WTC11 (cell line): ENCODE results near the gene ZNF438. TPM values are rescaled to one million over a fixed set of nuclear protein-coding genes. Genes with fewer than 3 reads are reported as not detected.

Experiments
- ATAC-seq: fragments of 200-7000 bp; cut with Tn5 transposase; 2 replicates; pipeline ENCODE4 v1.10.0; 2021; ENCODE audit warnings: mild to moderate bottlenecking, moderate library complexity
- CTCF ChIA-PET: fragments of 300-600 bp; sonication (Branson Sonifier 250); formaldehyde crosslinking; loops from one replicate; lab custom pipeline; 2021; ENCODE audit warnings: antibody characterized with exemption; lab: Charles Lee
- POLR2A ChIA-PET: fragments of 350-600 bp; sonication (Branson Sonifier 250); formaldehyde crosslinking; loops from one replicate; lab custom pipeline; 2021; ENCODE audit warnings: antibody characterized with exemption; lab: Charles Lee
- DNase-seq: peaks from one replicate; pipeline ENCODE4 v3.0.0; 2021; ENCODE audit warnings: low spot score
- H3K27ac Mint-ChIP-seq: 2 replicates; pipeline ENCODE4 v1.8.0; 2021; ENCODE audit warnings: mixed read lengths
- H3K27me3 Mint-ChIP-seq: 2 replicates; pipeline ENCODE4 v1.8.0; 2021; ENCODE audit warnings: low read depth, mild to moderate bottlenecking, moderate library complexity, mixed read lengths
- H3K36me3 Mint-ChIP-seq: 2 replicates; pipeline ENCODE4 v1.8.0; 2021; ENCODE audit warnings: mixed read lengths
- H3K4me1 Mint-ChIP-seq: 2 replicates; pipeline ENCODE4 v1.8.0; 2022; ENCODE audit warnings: mixed read lengths
- H3K4me3 Mint-ChIP-seq: 2 replicates; pipeline ENCODE4 v1.8.0; 2021; ENCODE audit warnings: mild to moderate bottlenecking, moderate library complexity, mixed read lengths
- H3K9me3 Mint-ChIP-seq: 2 replicates; pipeline ENCODE4 v1.8.0; 2021; ENCODE audit warnings: mixed read lengths
- CREB1 ChIP-seq: sonication (generic); formaldehyde crosslinking; IDR thresholded peaks from 2 replicates; pipeline ENCODE4 v1.8.0; 2023; ENCODE audit warnings: mild to moderate bottlenecking, missing genetic modification reagents
- CREM ChIP-seq: sonication (generic); formaldehyde crosslinking; IDR thresholded peaks from 2 replicates; pipeline ENCODE4 v1.8.1; 2022; ENCODE audit warnings: mild to moderate bottlenecking, missing genetic modification reagents, moderate library complexity
- ESRRA ChIP-seq: sonication (generic); formaldehyde crosslinking; IDR thresholded peaks from 2 replicates; pipeline ENCODE4 v1.8.1; 2022; ENCODE audit warnings: mild to moderate bottlenecking, missing genetic modification reagents, borderline replicate concordance
- FOXJ3 ChIP-seq: sonication (generic); formaldehyde crosslinking; IDR thresholded peaks from 2 replicates; pipeline ENCODE4 v1.9.0; 2021; ENCODE audit warnings: missing genetic modification reagents, mild to moderate bottlenecking, borderline replicate concordance
- FOXK1 ChIP-seq: sonication (generic); formaldehyde crosslinking; IDR thresholded peaks from 2 replicates; pipeline ENCODE4 v1.8.0; 2022; ENCODE audit warnings: mild to moderate bottlenecking, moderate library complexity, missing genetic modification reagents
- GABPB1 ChIP-seq: sonication (generic); formaldehyde crosslinking; IDR thresholded peaks from 2 replicates; pipeline ENCODE4 v1.8.1; 2023; ENCODE audit warnings: mild to moderate bottlenecking, missing genetic modification reagents
- GRHL2 ChIP-seq: fragments of 250-450 bp; sonication (Bioruptor Pico); IDR thresholded peaks from 2 replicates; pipeline ENCODE4 v1.8.0; 2022; ENCODE audit warnings: mild to moderate bottlenecking, moderate library complexity; ENCODE audit not compliant: insufficient replicate concordance, severe bottlenecking
- RELA ChIP-seq: sonication (generic); formaldehyde crosslinking; IDR thresholded peaks from 2 replicates; pipeline ENCODE4 v1.8.1; 2022; ENCODE audit warnings: missing genetic modification reagents, mild to moderate bottlenecking, borderline replicate concordance
- TEAD1 ChIP-seq: sonication (generic); formaldehyde crosslinking; IDR thresholded peaks from 2 replicates; pipeline ENCODE4 v1.8.0; 2022; ENCODE audit warnings: mild to moderate bottlenecking, missing genetic modification reagents
- ZBTB21 ChIP-seq: sonication (generic); formaldehyde crosslinking; IDR thresholded peaks from 2 replicates; pipeline ENCODE4 v1.8.1; 2023; ENCODE audit warnings: mild to moderate bottlenecking, missing genetic modification reagents, borderline replicate concordance
- total RNA-seq: library from RNA; stranded (reverse); gene quantifications from 3 replicates; pipeline ENCODE4 v1.2.3, GENCODE V29; 2021
- TF ChIP-seq, protein P1 (sequence below): sonication (generic); formaldehyde crosslinking; IDR thresholded peaks from 2 replicates; pipeline ENCODE4 v1.8.0; 2023; ENCODE audit warnings: mild to moderate bottlenecking, missing genetic modification reagents
- TF ChIP-seq, protein P2 (sequence below): fragments of 250-450 bp; sonication (Bioruptor Pico); conservative IDR thresholded peaks from 2 replicates; pipeline ENCODE4 v1.9.0; 2021; ENCODE audit warnings: mild to moderate bottlenecking
- TF ChIP-seq, protein P3 (sequence below): sonication (generic); formaldehyde crosslinking; IDR thresholded peaks from 2 replicates; pipeline ENCODE4 v1.8.1; 2022; ENCODE audit warnings: mild to moderate bottlenecking, moderate library complexity, missing genetic modification reagents
- TF ChIP-seq, protein P4 (sequence below): sonication (generic); formaldehyde crosslinking; IDR thresholded peaks from 2 replicates; pipeline ENCODE4 v1.8.1; 2023; ENCODE audit warnings: mild to moderate bottlenecking, missing genetic modification reagents, moderate library complexity
- TF ChIP-seq, protein P5 (sequence below): fragments of 200-600 bp; IDR thresholded peaks from 2 replicates; pipeline ENCODE4 v1.8.0; 2022; ENCODE audit warnings: antibody characterized with exemption
- TF ChIP-seq, protein P6 (sequence below): sonication (generic); formaldehyde crosslinking; IDR thresholded peaks from 2 replicates; pipeline ENCODE4 v1.8.1; 2023; ENCODE audit warnings: mild to moderate bottlenecking, missing genetic modification reagents, borderline replicate concordance
- TF ChIP-seq, protein P7 (sequence below): fragments of 250-450 bp; sonication (Bioruptor Pico); IDR thresholded peaks from 2 replicates; pipeline ENCODE4 v1.9.0; 2021; ENCODE audit warnings: moderate library complexity, mild to moderate bottlenecking, inconsistent platforms, borderline replicate concordance

ZNF438 gene
- total RNA-seq, 1 experiment from 2014 or later: 1.9 TPM

DNA sequence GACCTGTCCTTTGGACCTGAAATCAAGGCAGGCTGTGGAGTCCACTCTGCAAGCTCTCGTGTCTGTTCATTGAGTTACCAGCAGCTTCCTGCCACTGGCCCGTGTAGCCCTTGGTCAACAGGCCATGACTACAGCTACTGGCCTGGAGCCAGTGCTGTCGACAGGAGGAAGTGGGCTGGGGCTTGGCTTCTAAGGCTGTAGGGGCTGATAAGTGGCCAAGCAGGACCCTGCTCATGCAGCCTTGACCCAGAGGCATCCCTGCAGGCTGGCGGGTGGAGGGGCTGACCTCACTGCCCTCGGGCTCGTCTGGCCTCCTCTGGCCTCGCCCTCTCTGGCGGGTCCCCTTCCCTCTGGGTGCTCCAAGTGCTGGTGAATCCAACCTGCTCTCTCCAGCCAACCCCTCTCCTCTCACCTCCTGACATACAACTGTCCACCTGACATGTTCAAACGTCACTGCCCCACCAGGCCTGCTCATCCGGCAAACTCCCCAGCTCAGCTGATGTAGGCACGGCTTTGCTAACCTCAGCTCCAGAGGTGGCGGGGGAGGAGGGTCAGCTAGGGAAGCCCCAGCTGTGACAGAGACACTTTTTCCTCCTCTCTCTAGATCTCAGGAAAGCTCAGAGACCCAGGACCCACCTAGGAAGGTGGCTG is 213.5 kb downstream of the ZNF438 start:
- no peak overlapping the region for H3K4me3 Mint-ChIP-seq
- ChIA-PET CTCF (no interaction called here), POLR2A (no interaction called here)
- H3K27me3 Mint-ChIP-seq: peaks cover 16% of the 10 kb centered on the region
- TF ChIP-seq, protein P1, sequence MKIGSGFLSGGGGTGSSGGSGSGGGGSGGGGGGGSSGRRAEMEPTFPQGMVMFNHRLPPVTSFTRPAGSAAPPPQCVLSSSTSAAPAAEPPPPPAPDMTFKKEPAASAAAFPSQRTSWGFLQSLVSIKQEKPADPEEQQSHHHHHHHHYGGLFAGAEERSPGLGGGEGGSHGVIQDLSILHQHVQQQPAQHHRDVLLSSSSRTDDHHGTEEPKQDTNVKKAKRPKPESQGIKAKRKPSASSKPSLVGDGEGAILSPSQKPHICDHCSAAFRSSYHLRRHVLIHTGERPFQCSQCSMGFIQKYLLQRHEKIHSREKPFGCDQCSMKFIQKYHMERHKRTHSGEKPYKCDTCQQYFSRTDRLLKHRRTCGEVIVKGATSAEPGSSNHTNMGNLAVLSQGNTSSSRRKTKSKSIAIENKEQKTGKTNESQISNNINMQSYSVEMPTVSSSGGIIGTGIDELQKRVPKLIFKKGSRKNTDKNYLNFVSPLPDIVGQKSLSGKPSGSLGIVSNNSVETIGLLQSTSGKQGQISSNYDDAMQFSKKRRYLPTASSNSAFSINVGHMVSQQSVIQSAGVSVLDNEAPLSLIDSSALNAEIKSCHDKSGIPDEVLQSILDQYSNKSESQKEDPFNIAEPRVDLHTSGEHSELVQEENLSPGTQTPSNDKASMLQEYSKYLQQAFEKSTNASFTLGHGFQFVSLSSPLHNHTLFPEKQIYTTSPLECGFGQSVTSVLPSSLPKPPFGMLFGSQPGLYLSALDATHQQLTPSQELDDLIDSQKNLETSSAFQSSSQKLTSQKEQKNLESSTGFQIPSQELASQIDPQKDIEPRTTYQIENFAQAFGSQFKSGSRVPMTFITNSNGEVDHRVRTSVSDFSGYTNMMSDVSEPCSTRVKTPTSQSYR (CRISPR knock-in tag): no peak
- TF ChIP-seq, protein P2, sequence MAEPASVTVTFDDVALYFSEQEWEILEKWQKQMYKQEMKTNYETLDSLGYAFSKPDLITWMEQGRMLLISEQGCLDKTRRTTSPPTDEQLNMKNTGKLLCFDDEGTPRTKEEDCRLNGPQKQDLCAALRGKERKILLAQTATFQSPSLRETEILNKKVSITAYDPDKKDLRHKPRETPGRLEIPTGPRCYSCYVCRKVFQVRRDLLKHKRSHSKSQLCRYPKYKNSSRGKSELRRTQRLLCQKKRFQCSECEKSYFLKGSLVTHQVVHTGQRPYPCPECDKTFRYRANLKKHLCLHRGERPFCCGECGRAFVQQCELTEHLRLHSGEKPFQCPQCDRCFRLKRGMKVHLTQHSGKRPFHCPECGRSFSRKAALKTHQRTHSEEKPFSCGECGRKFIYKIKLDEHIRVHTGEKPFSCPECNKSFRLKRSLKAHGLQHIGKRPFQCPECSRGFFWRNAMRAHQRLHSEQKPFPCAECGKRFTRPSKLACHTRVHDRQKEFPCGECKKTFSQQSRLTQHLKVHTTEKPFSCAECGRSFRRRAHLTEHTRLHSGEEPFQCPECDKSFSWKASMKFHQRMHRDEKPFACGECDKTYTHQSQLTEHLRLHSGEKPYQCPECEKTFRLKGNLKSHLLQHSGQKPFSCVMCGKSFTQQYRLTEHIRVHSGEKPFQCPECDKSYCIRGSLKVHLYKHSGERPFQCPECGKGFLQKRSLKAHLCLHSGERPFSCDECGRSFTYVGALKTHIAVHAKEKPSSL (CRISPR knock-in tag): no peak
- TF ChIP-seq, protein P3, sequence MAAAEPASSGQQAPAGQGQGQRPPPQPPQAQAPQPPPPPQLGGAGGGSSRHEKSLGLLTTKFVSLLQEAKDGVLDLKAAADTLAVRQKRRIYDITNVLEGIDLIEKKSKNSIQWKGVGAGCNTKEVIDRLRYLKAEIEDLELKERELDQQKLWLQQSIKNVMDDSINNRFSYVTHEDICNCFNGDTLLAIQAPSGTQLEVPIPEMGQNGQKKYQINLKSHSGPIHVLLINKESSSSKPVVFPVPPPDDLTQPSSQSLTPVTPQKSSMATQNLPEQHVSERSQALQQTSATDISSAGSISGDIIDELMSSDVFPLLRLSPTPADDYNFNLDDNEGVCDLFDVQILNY (CRISPR knock-in tag): no peak
- no peaks in the 10 kb centered on the region for H3K9me3 Mint-ChIP-seq
- H3K4me1 Mint-ChIP-seq: peaks cover 17% of the 10 kb centered on the region
- H3K36me3 Mint-ChIP-seq: no peaks in the 10 kb centered on the region
- H3K27ac Mint-ChIP-seq: no peak overlapping the region
- no peak for ATAC-seq
- no peak for DNase-seq

DNA sequence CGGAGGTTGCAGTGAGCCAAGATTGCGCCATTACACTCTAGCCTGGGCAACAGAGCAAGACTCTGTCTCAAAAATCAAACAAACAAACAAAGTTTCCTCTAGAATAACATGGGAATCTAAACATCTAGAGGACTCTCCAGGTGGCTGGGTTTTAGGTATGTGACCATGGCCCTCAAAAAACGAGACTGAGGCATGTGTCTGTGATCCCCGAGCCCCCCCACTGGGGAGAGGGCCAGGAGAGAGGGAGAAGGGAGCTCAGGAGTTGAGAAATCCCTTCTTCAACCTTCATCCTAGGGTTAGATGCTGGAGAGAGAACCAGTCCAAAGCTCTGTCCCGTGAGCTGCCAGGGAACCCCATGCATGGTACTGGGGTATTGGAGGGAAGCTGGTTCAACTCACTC is 214.1 kb downstream of the ZNF438 start:
- H3K27me3 Mint-ChIP-seq: peaks cover 11% of the 10 kb centered on the region
- H3K4me3 Mint-ChIP-seq: no peak overlapping the region
- no peak overlapping the region for H3K27ac Mint-ChIP-seq
- peaks cover 20% of the 10 kb centered on the region for H3K4me1 Mint-ChIP-seq
- ATAC-seq (no peak), DNase-seq (no peak)
- H3K9me3 Mint-ChIP-seq: no peaks in the 10 kb centered on the region
- no peak for TF ChIP-seq ESRRA (CRISPR knock-in tag)
- TF ChIP-seq RELA (CRISPR knock-in tag): no peak
- TF ChIP-seq CREB1: no peak
- TF ChIP-seq GRHL2: no peak
- no peak for TF ChIP-seq GABPB1 (CRISPR knock-in tag)
- TF ChIP-seq ZBTB21 (CRISPR knock-in tag): no peak
- no peak for TF ChIP-seq TEAD1 (CRISPR knock-in tag)
- no peak for TF ChIP-seq FOXJ3
- TF ChIP-seq, protein P4, sequence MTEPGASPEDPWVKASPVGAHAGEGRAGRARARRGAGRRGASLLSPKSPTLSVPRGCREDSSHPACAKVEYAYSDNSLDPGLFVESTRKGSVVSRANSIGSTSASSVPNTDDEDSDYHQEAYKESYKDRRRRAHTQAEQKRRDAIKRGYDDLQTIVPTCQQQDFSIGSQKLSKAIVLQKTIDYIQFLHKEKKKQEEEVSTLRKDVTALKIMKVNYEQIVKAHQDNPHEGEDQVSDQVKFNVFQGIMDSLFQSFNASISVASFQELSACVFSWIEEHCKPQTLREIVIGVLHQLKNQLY (CRISPR knock-in tag): no peak
- TF ChIP-seq, protein P5, sequence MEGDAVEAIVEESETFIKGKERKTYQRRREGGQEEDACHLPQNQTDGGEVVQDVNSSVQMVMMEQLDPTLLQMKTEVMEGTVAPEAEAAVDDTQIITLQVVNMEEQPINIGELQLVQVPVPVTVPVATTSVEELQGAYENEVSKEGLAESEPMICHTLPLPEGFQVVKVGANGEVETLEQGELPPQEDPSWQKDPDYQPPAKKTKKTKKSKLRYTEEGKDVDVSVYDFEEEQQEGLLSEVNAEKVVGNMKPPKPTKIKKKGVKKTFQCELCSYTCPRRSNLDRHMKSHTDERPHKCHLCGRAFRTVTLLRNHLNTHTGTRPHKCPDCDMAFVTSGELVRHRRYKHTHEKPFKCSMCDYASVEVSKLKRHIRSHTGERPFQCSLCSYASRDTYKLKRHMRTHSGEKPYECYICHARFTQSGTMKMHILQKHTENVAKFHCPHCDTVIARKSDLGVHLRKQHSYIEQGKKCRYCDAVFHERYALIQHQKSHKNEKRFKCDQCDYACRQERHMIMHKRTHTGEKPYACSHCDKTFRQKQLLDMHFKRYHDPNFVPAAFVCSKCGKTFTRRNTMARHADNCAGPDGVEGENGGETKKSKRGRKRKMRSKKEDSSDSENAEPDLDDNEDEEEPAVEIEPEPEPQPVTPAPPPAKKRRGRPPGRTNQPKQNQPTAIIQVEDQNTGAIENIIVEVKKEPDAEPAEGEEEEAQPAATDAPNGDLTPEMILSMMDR: no peak
- CTCF ChIA-PET: no interaction called here
- POLR2A ChIA-PET: no interaction called here
- H3K36me3 Mint-ChIP-seq: no peaks in the 10 kb centered on the region

DNA sequence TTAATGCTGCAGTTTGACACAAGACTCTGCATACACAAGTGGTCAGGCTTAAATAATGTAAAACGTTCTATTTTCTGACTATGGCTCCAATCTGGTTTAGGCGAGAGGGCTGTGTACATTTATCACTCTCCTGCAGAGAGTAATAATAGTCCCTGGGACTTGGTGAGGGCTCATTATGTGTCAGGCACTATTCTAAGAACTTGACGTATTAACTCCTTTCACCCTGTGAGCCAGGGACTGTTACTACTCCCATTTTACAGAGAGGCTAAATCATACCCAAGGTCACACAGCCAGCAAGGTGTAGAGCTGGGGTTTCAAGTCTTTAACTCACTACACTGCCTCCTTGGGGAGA is 214.9 kb downstream of the ZNF438 start:
- no peak for DNase-seq
- no peaks in the 10 kb centered on the region for H3K9me3 Mint-ChIP-seq
- H3K27ac Mint-ChIP-seq: no peak overlapping the region
- ChIA-PET CTCF (no interaction called here), POLR2A (no interaction called here)
- ATAC-seq: no peak
- peaks cover 25% of the 10 kb centered on the region for H3K4me1 Mint-ChIP-seq
- H3K27me3 Mint-ChIP-seq: peaks cover 8% of the 10 kb centered on the region
- H3K4me3 Mint-ChIP-seq: no peak overlapping the region
- H3K36me3 Mint-ChIP-seq: no peaks in the 10 kb centered on the region
- TF ChIP-seq, protein P3 (CRISPR knock-in tag): no peak
- TF ChIP-seq CREM (CRISPR knock-in tag) (no peak), FOXK1 (CRISPR knock-in tag) (no peak)
- TF ChIP-seq, protein P6, sequence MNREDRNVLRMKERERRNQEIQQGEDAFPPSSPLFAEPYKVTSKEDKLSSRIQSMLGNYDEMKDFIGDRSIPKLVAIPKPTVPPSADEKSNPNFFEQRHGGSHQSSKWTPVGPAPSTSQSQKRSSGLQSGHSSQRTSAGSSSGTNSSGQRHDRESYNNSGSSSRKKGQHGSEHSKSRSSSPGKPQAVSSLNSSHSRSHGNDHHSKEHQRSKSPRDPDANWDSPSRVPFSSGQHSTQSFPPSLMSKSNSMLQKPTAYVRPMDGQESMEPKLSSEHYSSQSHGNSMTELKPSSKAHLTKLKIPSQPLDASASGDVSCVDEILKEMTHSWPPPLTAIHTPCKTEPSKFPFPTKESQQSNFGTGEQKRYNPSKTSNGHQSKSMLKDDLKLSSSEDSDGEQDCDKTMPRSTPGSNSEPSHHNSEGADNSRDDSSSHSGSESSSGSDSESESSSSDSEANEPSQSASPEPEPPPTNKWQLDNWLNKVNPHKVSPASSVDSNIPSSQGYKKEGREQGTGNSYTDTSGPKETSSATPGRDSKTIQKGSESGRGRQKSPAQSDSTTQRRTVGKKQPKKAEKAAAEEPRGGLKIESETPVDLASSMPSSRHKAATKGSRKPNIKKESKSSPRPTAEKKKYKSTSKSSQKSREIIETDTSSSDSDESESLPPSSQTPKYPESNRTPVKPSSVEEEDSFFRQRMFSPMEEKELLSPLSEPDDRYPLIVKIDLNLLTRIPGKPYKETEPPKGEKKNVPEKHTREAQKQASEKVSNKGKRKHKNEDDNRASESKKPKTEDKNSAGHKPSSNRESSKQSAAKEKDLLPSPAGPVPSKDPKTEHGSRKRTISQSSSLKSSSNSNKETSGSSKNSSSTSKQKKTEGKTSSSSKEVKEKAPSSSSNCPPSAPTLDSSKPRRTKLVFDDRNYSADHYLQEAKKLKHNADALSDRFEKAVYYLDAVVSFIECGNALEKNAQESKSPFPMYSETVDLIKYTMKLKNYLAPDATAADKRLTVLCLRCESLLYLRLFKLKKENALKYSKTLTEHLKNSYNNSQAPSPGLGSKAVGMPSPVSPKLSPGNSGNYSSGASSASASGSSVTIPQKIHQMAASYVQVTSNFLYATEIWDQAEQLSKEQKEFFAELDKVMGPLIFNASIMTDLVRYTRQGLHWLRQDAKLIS (CRISPR knock-in tag): no peak
- TF ChIP-seq, protein P7, sequence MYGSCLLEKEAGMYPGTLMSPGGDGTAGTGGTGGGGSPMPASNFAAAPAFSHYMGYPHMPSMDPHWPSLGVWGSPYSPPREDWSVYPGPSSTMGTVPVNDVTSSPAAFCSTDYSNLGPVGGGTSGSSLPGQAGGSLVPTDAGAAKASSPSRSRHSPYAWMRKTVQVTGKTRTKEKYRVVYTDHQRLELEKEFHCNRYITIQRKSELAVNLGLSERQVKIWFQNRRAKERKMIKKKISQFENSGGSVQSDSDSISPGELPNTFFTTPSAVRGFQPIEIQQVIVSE (CRISPR knock-in tag): no peak
